SW 1271 (cell line): ENCODE measurements around the gene FGFBP2.
"Not testable (repeated sequence)": the region's sequence is repeated elsewhere in the genome, so short reads cannot be mapped to it uniquely, and the experiment has no call there.

Experiments
- DNase-seq, 2 experiments: peaks; one replicate each; lab custom pipeline; 2025; lab: John Stamatoyannopoulos, UW

FGFBP2 gene

DNA sequence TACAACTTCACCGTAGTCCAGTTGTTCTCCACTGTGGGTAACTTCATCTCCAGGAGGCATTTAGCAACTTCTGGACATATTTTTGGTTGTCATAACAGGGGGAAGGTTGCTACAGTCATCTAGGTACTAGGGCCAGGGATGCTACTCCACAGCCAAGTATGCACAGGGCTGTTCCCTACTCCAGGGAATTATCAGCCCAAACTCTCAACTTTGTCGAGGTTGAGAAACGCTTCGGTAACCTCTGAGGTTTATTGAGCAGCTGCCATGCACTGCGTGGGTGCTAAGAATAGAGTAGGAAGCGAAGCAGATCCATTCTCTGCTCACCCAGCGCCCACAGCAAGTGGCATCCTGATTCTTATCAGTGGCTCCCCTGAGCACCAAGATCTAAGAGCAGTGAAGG is 32.7 kb downstream of the FGFBP2 start:
- DNase-seq = no peak

DNA sequence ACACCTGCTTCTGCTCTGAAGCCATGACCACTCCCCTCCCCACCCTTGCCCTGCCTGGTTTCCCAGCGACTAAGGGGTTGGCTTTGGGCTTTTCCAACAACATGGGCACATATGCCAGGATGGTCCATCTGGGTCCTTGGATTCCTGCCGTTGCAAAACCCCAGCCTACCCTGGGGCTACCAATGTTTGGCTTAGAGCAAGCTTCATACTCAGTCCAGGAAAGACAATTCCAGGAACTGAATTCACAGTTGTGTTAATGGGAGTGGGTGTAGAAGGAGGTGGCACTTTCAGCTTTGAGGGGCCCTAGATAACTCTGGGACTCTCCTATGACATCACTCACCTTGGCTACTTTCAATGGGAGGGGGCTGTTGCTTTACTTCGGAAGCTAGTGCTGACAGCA is 33.4 kb downstream of the FGFBP2 start:
- no peak for DNase-seq

DNA sequence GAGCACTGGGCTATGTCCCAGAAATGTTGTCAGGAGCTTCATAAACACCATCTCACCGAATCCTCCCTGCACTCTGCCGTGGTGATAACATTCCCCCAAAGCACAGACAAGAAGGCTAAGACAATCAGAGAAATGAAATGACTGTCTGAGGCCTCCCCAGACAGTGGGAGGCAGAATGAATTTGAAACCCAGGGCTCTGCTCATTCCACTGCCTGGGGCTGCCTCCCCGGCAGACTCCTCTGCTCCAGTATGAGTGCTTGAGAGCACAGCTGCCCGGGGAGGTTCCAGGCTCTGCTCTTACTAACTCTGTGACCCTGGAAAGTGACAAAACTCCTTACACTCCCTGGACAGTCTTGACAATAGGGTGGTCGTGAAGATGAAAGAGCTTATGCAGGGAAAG is 34.1 kb downstream of the FGFBP2 start:
- DNase-seq = no peak

DNA sequence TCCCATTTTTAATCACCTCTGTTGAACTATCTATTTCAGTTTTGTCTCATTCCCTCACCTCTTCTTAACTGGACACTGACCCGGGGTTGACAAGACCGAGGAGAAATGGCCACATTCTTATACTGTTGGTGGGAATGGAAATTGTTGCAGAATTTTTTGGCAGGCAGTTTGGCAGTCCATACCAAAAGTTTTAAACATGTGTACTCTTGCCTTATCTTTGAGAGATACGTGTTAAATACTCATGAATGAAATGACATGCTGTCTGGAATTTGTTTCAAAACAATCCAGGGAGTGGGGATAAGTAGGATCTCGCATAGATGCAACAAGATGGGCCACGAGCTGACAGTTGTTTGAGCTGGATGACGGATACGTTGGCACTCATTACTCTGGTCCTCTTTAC is 36.5 kb downstream of the FGFBP2 start:
- DNase-seq = no peak

DNA sequence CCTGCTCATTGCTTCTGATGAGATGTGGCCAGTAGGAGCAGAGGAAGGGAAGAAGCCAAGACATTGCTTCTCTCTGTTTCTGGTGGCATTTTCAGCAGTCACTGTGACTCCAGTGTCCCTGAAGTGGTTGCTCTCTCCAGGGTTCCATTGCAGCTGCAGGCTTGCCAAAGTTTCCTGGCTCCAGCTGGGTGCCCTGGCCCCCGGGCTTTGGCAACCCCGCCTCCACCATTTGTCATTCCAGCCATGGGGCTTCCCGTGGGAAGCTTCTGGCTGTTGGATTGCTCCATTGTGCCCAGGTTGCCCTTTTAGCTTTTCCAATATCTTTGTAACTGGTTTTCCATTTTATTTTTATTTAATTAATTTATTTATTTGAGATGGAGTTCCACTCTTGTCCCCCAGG is 37.1 kb downstream of the FGFBP2 start:
- no peak for DNase-seq

DNA sequence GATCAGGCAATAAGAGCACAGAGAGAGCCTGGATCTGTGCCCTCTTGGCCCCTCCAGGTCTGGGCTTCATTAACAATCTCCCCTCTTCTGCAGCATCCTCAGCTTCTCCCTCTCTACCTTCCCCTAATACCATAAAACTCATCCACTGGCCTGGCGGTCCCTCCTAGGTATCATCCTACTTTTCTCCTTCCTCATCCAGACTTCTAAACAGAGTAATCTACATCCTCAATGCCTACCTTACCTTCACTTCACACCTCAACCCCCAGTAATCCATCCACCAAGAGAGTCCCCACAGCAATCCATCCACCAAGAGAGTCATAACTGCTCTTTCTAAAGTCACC is 41.4 kb downstream of the FGFBP2 start:
- no peak for DNase-seq

DNA sequence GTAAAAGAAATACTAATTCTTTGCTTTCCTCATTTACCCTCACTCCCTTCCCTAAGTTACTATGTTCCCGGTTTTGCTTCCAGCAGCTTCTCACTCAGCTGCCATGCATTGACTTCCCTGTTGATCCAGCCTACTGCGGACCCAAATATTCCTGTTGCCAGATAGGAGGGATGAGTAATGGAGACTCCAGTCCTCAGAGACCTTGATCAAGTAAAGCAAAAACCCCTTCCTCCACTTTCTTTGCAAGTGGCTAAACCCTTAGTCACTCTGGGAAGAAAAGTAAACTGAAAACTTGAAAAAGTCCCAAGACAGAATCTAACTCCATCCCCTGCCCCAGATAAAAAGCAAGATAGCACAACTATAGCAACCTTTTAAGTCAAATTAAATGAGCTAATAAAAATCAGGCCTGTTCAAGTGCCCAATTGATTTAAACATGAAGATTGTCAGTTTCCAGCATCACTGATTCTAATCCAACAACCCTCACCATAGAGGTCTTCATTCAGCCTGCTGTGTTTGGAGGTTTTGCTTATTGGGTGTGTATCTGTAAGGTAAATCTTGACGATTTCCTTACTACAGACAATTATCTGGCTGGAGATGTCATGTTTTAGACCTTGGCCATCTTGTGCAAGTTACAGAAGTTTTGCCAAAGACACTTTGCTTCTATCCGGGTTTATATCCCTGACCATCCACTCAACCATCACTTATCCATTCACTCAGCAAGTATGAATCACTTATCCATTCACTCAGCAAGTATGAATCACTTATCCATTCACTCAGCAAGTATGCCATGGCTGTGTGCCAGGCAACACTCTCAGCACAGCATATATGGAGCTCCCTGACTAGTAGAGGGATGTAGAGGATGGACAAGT is 42.0 kb downstream of the FGFBP2 start:
- DNase-seq = peak; percentile 63 to 86

DNA sequence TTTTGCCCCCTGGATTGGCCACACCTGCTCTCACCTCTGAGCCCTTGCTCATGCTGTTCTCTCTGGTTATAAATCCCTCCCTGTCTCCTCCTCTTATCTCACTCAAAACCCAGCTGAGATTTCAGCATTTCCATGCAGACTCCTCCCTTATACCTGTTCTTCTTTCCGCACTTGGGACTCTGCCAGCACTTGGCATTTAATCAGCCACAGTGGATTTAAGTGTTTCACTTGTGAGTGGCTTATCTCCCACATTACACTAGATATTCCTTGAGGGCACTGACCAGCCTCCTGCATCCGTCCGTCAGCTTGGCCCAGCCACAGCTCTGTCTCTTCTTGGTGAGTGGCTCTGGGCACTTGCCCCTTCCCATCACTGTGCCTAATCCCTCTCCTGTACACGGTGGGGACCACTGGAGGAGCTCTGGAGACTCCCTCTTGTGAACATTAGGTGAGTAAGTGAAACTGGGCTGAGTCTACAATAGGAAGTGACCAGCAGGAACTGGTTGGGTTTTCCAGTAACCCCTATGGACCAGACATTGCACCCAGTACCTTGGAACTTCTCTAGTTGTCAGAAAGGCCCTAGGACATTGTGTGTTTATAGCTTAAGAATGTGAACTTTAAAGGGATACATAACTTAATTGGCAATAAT is 44.4 kb downstream of the FGFBP2 start:
- no peak for DNase-seq

DNA sequence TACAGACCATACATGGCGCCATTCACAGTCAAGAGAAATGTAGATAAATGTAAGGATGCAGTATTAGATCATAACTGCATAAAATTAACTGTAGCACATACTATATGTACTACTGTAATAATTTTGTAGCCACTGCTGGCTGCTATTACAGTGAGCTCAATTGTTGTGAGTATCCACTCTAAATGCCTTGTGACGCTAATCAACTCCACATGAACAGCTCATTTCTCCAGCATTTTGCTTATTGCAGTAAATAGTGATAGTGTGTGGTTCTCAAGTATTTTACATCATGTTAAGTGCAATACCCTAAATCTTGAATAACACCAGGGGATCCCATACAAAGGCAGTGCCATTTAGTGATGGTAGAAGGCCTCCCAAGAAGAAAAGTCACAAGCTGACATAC is 45.7 kb downstream of the FGFBP2 start:
- no peak for DNase-seq

DNA sequence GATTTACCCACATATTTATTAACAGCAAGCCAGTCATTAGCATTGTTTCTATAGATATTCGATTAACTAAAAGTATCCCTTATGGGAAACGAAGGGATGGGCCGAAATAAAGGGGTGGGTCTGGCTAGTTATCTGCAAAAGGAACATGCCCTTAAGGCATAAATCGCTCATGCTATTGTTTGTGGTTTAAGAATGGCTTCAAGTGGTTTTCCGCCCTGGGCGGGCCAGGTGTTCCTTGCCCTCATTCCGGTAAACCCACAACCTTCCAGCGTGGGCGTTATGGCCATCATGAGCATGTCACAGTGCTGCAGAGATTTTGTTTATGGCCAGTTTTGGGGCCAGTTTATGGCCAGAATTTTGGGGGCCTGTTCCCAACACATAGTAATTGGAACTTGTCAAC is 46.6 kb downstream of the FGFBP2 start:
- DNase-seq = not testable (repeated sequence)

DNA sequence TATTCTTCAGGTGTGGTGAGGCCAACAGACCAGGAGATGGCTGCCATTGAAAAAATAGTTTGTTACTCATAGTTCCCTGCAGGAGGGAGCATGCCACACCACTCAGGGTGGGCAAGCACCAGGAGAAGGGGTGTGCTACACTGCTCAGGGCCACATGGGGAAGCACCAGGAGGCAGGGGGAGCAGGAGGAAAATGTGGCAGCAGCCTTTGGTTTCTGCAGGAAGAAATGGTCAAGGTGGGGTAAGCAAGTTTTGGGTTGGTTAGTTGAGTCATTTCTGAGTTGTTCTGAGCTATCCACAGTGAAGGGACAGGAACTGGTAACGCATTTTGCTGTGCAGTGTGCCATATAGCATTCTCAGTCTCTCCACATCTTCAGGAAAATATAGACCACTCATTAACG is 48.2 kb downstream of the FGFBP2 start:
- no peak for DNase-seq

DNA sequence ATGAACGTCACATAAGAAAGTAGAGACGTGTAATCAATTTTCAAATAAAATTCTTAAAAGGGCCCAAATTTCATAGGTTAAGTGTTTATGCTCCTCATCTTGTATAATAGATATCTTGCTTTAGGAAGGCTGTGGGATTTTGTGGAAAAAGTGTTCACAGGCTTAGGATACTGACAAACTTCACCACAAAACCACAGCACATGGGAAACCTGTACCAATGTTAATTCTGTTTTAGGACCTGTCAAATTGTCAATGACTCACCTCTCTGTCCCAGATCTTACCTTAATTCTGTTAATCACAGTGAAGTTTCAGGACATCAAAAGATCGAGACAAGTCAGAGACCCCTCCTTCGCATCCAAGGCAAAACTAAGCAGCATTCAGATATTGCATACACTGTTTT is 48.7 kb downstream of the FGFBP2 start:
- no peak for DNase-seq

DNA sequence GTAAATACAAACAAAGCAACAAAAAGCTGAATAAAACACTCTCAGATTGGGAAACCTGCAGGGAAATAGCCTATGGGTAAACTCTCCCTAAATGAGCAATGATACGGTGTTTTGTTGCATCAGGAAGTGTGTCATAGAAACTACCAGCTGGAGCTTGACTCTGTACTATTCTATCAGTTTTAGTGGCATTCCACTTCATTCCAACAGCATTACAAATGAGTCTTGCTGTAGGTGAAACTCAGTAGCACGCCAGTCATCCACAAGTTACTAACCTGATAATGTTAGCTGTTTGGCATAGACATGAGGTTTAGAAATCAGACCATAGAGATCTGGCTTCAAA is 49.4 kb downstream of the FGFBP2 start:
- DNase-seq = peak; percentile 75 to 95

DNA sequence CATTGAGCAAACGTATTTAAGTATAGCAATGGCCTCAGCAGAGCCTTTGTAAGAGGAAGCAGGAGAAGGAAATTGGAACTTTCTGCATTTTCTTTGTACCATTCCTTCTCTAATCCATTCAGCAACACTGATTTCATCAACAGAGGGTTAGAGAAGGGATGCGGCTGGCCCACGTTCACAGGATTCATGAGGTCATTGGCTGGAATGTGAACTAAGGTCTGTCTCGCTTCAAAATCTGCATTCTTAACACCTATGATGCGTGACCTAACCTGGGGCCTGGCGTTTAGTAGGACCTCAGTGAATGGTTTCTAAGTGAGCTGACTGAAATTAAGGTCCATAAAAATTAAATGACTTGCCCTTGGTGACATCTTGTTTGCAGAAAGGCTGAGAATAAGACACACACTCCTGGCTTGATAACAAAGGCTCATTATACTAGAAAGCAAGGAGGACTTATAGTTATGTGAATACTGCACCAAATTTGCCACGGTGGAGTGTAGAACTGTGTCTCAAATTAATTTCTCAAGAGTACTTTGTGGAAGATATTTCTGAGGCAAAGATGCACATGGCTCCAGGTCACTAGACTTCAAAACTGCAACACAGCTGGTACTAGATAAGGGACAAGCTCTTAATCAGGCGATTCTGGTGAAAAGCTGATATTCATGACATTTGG is 49.9 kb downstream of the FGFBP2 start:
- DNase-seq = no peak

DNA sequence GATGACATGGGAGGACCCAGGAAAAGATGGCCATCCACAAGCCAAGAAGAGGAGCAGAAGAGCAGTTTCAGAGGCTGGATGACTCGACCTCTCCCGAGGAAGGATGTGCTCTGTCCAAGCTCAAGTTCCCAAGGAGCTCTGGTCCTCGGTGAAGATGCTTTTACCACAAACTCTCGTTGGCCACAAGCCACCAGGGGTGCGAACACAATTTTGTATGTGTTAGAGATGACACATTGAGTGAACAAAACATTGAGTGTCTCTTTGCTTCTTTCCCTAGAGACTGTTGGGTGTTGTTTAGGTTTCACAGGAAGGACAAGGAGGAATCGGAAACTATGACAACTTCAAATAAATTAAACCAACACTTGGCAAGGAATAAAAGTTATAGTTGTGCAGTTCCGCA is 50.7 kb downstream of the FGFBP2 start:
- no peak for DNase-seq
